GM13976 (cell line): ENCODE results near the gene MEIOSIN.

Source experiments
- DNase-seq: peaks from one replicate; pipeline ENCODE4 v3.0.0; 2012; ENCODE audit warnings: low spot score
- in situ Hi-C: fragments of 300-500 bp; cut with MboI; formaldehyde crosslinking; loops from one replicate; pipeline ENCODE4 v1.12.0; 2022; ENCODE audit warnings: low sequenced_read_pairs, mixed read lengths, inconsistent platforms; ENCODE audit not compliant: unreplicated experiment
- TF ChIP-seq, protein P1 (sequence below): IDR thresholded peaks from 2 replicates; pipeline ENCODE4 v1.5.1; 2012; ENCODE audit warnings: borderline replicate concordance, mild to moderate bottlenecking; ENCODE audit not compliant: insufficient read depth; ENCODE audit errors: extremely low read depth, missing control alignments, control extremely low read depth

Gene MEIOSIN

DNA sequence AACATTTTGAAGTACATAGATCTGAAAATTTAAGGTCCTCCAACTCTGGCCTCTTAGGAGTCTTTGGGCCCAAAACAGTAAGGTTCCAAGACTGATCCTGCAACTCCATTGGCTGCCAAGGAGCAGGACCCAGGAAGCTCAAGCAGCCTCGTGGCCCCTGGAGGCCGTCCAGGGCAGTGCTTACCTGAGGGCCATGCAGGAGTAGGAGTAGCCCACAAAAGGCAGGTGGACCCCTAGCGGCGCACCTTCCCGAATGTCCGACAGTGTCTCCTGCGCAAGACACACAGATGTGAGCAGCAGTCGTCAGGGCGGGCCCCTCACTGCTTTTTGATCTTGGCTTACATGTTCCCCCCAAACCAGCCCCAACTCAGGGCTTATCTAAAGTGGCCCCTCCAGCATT is 41.5 kb downstream of the MEIOSIN start:
- TF ChIP-seq, protein P1, sequence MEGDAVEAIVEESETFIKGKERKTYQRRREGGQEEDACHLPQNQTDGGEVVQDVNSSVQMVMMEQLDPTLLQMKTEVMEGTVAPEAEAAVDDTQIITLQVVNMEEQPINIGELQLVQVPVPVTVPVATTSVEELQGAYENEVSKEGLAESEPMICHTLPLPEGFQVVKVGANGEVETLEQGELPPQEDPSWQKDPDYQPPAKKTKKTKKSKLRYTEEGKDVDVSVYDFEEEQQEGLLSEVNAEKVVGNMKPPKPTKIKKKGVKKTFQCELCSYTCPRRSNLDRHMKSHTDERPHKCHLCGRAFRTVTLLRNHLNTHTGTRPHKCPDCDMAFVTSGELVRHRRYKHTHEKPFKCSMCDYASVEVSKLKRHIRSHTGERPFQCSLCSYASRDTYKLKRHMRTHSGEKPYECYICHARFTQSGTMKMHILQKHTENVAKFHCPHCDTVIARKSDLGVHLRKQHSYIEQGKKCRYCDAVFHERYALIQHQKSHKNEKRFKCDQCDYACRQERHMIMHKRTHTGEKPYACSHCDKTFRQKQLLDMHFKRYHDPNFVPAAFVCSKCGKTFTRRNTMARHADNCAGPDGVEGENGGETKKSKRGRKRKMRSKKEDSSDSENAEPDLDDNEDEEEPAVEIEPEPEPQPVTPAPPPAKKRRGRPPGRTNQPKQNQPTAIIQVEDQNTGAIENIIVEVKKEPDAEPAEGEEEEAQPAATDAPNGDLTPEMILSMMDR, result no peak
- in situ Hi-C loops, result no loop called here
- DNase-seq, result no peak

DNA sequence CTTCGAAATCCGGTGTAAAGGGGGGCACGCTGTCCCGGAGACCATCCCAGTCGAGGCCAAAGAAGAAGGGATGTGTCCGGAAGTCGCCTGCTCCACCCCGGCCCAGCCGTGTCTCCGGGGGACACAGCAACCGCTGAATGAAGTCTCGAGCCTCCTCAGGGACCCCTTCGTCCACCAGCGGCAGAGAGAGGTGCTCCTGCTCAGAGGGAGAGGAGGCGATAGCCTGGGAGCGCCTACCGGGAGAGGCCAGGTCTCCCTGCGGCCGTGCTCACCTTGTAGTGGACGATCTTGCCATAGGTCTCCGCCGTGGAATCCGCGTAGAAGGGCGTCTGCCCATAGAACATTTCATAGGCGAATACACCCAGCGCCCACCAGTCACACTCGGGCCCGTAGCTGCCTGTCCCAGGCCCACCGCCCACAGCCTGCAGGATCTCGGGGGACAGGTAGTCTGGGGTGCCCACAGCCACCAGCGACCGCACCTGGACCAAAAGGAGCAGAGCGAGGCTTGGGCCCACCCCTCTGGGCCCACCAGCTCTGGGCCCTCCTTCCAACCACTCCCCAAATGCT is 44.2 kb downstream of the MEIOSIN start:
- in situ Hi-C loops, result no loop called here
- DNase-seq, result no peak
- TF ChIP-seq, protein P1, result no peak

DNA sequence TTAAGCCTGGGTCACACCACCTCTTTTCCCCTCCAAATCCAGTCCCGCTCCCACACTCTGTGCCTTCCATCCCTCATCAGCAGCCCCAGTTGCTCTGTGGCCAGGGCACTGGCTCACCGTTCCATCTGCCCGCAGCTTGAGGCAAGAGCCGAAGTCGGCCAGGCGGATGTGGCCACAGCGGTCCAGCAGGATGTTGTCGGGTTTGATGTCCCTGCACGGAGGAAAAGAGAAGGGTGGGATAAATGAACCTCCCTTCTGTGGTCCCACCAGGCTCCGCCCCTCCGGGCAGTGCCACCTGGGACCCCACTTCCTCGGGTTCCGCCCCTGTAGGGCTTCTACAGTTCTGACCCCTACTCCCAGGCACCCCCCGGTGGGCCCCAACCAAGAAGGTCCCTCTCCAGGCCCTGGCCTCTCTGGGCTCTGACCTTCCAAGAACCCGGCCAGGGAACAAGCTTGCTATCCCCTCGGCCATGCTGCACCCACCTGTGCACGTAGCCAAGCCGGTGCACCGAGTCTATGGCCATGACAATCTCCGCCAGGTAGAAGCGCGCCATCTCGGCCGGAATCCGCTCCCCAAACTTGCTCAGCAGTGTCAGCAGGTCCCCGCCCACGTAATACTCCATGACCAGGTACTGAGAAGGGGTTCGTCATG is 44.9 kb downstream of the MEIOSIN start:
- TF ChIP-seq, protein P1, result no peak
- DNase-seq, result no peak
- in situ Hi-C loops, result no loop called here

DNA sequence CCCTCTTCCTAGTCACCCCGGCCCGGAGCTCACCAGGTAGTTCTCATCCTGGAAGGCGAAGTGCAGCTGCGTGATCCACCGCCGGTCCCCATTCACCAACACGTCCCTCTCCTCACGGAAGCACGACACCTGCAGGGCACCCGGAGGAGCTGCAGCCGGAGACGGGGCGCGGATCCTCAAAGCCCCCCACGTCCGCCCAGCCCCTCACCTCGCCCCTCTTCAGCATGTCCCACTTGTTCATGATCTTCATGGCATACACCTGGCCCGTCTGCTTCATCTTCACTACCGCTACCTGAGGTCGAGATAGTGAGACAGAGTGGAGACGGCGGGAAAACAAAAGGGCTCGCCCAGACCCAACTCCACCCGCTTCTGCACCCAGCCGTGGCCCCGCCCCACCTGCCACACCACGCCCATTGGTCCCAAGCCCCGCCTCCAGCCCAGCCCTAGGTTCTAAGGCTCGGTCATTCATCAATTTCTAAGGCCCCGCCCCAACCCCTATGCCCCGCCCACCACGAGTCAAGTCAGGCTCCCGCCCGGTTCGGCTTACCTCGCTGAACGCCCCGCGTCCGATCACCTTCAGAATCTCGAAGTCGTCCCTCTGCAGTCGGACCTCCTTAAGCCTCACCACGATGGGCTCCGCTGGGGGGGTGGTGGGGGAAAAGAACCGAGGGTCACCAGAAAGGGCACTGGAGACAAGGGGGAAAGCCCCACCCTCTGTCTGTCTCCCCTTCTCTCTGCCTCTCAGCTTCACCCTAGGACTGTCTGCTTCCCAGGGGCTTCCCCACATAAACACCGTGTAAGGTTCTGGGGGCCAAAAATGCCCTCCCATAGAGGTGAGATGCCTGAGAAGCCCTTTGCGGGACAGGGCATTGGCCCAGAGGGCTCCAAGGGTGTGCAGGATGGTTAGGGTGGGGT is 46.2 kb downstream of the MEIOSIN start:
- in situ Hi-C loops, result no loop called here
- TF ChIP-seq, protein P1, result peak; percentile 64
- peak; percentile 97 for DNase-seq

DNA sequence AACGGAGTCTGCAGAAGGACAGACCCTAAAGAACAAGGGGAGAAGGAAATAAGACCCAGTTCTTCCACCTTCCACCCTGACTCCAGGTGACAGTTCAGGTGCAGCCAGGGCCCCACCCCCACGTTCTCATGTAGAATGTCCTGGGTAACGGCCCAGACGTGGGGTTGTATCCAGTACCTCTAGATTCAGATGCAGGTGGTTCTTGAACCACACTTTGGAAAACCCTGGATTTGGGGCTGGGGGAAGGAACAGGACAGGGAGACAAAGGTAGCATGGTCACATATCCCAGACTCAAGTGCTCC is 46.9 kb downstream of the MEIOSIN start:
- DNase-seq, result no peak

More for the DNA sequence above, 46.9 kb downstream of the MEIOSIN start:
- TF ChIP-seq, protein P1, result no peak
- in situ Hi-C loops, result no loop called here
